GM19099 (cell line): ENCODE results near the gene NGB.

Experiments used
- POLR2A ChIP-seq: IDR thresholded peaks from 3 replicates; pipeline ENCODE4 v1.6.1; 2011; ENCODE audit warnings: low read depth; ENCODE audit not compliant: insufficient read length; ENCODE audit errors: extremely low read depth

Gene NGB

DNA sequence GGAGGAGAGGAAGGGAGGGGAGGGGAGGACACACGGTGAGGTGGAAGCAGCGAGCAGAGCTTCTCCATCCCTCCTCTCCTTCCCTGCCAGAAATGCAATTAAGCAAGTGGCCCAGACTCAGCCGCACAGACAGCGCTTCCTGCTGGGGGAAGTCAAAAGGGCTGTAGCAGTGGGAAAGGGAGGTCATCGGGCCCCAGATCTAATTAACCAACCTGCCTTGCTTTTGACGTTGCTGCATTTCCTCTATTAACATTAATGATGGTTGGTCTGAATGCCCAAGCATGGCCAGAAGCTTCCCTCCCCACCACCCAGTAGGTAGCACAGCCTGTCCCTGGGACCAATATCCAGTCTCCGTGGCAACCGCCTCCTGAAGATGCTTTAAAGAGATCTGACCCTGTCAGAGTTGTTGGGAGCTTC is 4.6 kb upstream of the NGB start:
- no peak for TF ChIP-seq POLR2A

DNA sequence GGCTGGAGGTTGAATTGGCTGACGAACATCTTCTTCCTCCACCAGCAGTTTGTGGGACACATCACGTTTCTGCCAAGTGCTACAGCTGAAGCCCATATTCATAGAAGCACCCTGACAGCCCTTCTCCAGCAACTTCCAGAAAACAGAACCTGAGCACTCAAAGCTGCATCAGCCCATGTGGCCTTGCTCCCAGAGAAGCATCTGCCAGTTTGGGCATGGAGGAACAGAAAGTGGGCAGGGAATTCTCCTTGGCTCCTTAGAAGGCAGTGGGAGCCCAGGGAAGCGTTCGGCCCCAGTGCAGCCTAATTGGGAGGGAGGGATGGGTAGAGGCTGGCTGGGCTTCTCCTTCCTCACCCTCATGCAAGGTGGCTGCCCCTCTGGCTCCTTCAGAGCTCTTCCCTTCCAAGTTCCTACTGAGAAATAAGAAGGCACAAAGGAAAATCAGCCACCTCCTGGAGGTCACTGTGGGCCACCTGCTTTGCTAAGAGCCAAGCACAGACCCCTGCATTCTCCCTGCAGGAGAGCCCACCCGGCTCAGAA is 4.1 kb upstream of the NGB start:
- no peak for TF ChIP-seq POLR2A

DNA sequence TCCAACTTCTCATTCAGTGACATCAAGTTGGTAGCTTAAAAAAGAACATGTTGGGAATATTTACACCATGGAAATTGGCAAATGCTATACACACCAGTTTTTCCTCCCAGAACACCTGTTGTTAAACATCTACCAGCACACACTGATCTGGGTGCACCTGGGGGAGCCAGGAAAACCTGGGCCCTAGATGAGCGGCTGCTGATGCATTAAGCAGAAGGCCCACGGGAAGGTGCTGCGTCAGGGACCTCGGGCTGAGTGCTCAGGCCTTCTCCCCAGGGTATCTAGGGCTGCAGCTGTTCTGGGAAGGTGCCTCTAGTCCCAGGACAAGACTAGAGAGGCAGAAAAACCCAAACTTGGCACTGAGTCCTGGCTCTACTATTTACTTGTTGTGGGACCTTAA is 2.8 kb upstream of the NGB start:
- no peak for TF ChIP-seq POLR2A

DNA sequence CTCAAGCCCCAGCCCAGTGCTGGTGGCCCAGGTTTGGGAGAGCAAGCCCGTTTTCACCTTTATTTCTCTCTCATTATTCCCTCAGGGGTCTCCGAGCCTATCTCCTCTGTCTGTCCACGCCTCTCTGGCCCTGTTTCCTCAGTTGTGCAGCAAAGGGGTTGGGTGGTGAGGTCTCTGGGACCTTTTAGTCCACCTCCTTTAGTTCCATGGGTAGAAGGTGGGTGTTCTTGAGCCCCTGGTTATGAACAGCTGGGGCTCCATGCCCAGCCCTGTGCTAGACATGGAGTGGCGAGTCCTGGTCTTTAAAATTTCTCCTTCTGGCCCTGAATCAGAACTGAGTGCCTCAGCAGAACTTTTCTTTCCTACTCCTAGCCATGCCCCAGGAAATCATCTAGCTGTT is 1.3 kb upstream of the NGB start:
- TF ChIP-seq POLR2A: no peak

DNA sequence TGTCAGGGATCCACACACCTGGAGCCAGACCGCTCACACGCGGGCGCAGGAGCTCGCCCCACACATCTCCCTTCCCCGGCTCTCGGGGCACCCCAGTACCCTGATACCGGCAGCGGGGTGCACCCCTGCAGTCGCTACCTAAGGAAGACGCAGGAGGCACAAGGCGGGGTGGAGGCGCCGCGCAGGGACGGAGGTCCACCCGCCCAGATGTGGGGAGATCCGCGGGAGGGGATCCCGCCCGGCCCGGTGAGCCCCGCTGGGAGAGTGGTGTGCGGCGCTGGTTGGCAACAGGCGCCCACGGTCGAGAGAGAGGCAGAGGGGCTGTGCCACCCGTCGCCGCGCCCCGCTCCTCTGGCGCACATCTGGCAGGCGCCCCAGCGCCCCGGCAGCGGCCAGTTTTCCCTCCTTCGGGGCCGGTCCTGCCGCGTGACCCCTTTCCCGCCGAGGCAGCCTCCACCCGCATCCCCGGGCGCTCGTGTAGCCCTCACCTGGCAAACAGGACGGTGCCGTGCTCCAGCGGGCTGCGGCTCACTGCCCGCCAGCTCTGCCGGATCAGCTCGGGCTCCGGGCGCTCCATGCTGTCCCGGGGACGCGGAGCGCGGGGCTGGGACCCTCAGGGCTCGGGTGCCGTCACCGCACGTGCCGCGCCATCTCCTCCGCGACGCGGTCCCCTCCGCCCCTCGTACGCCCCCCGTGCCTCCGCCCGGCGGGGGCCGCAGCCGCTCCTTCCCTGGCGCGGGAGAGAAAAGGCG is 469 bp downstream of the NGB start:
- no peak for TF ChIP-seq POLR2A

DNA sequence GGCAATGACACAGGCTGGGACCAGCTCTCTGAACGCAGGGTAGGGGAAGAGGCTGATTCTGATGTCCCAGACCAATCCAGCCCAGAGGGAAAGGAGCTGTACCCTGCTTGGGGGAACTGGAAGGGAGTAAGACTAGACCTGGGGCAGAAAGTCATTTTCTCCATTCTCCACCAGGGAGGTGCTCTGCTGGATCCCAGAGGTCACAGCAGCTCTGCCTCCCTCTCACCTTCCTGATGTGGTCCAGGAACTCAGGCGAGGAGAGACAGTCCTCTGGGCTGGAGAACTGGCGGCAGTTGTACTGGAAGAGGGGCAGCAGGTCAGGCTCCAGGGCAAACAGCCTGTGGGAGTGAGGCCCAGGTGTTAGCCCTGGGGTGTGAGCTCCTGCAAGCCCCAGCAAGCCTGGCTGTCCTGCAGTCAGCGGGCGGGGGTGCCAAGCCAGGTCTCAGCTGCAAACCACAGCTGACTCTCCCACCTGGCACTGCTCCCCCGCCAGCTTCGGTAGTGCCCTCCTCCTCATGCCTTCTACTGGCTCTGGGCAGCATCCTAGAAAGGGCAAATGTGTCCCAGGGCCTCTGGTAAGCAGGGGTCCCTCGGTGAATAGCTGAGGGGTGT is 1.9 kb downstream of the NGB start:
- TF ChIP-seq POLR2A: no peak

DNA sequence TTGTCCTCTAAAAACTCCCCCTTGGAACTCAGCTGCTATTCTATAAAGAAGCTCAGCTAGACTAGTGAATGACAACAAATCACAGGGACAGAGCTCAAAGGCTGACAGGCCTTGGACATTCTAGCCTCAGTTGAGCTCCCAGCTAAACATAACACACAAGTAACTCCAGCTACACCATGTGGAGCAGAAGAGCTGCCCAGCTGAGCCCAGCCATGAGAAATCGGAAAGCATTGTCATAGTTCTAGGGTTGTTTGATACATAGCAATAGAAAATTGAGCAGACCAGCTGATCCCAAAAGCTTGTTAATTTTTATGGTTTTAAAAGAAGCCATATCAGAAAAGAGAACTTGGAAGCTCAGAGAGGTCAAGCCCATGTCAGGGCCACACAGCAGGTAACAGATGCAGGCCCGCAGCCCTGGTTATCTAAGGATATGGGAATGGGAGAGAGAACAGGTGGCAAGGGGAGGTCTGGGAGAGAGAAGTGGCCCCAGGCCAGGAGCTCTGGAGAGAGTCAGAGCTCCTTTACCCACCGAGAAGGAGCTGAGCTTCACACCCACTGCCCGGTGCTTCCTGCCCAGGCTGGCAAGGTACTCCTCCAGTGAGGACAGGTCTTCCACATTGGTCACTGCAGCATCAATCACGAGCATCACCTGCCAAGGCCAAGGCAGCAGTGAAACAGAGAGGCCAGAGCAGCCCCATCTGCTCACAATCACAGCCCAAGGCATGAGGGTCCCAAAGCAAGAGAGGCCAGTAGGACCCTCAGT is 2.9 kb downstream of the NGB start:
- no peak for TF ChIP-seq POLR2A

DNA sequence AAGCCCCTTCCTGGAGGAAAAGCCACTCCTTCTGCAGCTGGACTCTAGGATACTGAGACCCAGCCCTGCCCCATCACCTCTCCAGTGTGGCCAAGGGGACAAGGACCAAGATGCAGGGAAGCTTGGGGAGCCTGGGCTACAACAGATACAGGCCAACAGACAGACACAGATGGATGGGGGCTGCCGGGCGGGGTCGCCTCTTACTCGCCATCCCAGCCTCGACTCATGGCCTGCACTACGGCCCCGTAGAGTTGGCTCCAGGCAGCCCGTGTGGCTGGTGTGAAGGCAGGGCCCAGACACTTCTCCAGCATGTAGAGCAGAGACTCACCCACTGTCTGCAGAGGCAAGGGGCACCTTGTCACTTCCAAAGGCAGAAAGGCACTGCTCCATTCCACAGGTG is 4.7 kb downstream of the NGB start:
- no peak for TF ChIP-seq POLR2A

DNA sequence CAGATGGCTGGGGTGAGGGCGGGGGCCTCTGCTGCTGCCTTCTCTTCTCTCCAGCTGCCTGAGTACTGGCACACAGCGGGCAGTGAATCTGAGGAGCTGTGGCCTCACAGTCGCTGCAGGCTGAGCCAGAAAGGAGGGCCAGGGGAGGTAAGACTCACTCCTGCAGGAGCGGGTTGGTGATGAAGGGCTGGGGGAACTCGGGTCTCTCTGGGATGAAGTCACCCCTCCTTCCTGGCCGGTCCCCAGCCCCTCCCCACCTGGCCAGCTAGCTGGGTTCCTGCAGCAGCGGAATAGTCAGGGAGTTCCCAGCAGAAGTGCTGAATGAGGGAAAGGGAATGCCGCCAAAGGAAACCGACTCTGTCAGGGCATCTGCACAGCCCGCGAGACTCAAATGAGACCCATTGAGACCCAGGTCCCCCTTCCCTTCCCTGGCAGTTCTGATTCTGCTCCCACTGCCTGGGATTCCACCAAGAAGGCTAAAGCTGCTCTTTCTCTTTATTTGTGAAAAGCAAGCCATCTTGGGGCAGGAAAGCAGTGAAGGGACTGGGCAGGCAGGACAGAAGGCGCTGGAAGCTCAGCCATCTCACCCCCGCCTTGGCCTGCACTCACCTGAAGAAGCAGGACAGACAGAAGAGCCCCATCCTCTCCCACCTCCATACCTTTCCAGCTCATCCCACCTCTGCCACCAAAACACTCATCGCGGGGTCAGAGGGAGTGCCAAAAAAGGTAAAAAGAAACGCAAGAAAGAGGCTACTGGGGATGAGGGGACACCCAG is 5.3 kb downstream of the NGB start:
- no peak for TF ChIP-seq POLR2A

DNA sequence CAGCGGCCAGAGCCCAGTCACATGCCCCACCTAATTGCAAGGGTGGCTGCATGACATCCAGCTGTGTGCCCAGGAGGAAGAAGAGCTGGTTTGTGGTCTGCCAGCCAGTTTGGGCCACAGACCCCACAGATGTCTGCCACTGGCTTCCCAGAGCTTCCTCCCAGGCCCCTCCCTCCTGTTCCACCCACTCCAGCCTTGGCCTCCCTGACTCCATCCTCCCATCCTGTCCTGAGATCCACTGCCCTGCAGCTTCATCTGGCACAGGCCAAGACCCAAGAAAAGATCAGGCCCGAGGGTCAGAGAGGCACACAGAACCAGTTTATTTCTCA is 5.9 kb downstream of the NGB start:
- TF ChIP-seq POLR2A: no peak

DNA sequence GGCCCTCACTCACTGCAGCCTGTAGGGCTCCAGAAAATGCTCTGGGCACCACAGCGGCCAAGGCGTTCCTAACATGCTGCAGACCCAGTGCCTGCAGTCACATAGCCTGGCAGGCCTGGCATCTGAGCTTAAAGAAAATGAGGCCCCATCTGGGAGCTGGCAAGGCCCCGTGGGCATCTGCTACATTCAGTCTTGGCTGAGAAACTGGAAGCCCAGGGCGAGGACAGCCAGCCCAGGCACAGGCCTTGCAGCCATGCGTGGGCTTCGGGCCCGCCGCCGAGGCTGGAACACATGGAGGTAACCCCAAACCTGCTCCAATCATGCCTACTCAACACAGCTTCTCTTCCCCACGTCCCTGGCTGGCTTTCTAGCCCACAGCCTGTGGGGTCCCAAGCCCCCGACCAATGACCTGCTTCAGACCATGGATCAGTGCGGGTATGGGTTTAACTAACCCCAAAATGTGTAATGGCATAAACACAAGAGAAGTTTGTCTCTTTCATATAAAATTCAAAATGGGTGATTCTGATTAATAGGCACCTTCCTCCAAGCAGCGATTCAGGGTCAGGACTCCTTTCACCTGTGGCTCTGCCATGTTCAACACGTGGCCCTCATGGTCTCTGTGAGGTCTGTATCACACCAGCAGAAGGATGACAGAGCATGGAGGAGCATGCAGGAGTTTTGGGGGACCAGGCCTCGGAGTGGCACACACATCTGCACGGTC is 6.4 kb downstream of the NGB start:
- TF ChIP-seq POLR2A: no peak

DNA sequence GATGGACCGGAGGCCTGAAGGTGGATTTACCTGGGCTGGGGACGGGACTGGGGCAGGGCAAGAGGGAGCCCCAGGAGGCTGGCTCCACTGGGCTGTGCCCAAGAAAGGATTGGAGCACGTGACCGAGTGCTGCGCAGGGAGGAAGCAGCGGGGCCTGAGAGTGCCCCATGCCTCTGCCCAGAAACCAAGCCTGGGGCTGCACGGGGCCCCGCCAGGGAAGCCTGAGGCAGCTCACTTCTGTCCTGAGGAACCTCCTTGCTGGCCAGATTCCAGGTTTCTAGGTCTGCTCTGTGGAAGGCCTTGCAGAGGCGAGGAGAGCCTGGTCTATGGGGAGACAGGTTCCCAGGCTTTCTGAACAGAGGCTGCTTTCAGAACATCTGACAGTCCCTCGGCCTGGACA is 10.4 kb downstream of the NGB start:
- no peak for TF ChIP-seq POLR2A

DNA sequence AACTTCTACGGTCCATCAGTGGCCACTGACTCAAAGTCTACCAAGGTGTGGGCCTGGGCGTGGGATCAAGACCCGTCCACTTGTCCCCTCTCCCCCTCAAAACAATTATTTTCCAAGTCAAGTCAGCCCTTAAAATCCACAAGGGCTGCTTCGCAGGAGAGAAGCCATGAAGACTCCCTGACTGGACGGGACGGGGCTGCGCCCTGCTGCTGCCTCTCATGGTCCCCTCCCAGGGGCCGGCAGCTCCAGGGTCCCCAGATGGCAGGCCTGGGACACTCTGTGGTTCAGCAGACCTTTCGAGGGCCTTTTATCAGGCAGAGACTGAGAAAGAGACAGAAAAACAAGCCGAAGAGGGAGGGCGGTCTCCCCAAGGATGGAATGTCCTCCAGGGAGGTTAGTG is 10.8 kb downstream of the NGB start:
- no peak for TF ChIP-seq POLR2A

DNA sequence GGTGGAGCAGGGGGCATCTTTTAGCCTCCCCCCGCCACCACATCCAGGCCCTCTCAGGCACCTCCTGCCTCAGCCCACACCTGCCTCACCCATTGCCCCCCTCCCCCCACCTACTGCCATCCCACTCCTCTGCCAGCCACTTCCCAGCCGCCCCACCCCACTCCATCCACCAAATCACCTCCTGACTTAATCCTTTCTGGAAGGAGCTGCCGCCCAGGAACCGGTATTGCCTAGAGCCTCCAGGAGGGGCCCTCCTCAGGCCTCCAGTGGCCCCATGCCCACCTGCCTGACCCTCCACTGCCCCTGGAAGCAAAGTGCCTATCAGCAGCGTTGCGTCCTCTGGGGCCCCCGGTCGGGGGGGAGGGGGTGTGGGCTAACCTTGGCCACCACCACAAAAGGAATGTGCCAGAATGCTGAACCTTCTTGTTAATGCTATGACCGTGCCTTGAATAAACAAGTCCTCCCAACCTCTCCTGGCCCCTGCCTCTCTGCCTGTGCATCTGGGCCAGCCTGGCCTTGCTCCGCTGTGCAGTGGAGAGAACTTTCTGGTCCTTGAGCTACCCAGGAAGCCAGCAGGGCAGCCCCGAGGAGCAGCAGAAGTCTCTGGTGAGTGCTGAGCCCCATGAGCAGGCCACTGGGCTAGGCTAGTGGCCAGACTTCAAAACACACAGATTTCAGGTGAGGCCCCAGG is 11.8 kb downstream of the NGB start:
- no peak for TF ChIP-seq POLR2A
